Stimulated activated memory B cell treated with anti-CD40 and anti-IgM and Interleukin-4, amounts not matched to agents 10 μg/mL and 1 μg/mL and 100 μg/mL, for 72 hours (primary cell): ENCODE data around the gene ZNF334.

Experiments used
- ATAC-seq: fragments of 150-1000 bp; cut with Tn5 transposase; 2 replicates; pipeline ENCODE4 v1.10.0; 2021
- H3K27ac Mint-ChIP-seq: one replicate; pipeline ENCODE4 v1.8.0; 2022; ENCODE audit warnings: mild to moderate bottlenecking, mixed read lengths
- H3K27me3 Mint-ChIP-seq: one replicate; pipeline ENCODE4 v1.8.0; 2022; ENCODE audit warnings: mixed read lengths
- H3K36me3 Mint-ChIP-seq: one replicate; pipeline ENCODE4 v1.8.0; 2022; ENCODE audit warnings: mixed read lengths
- H3K4me1 Mint-ChIP-seq: one replicate; pipeline ENCODE4 v1.8.0; 2022; ENCODE audit warnings: mixed read lengths
- H3K4me3 Mint-ChIP-seq: one replicate; pipeline ENCODE4 v1.8.0; 2022; ENCODE audit warnings: mild to moderate bottlenecking, moderate library complexity, mixed read lengths
- H3K9me3 Mint-ChIP-seq: one replicate; pipeline ENCODE4 v1.8.0; 2022; ENCODE audit warnings: mixed read lengths

ZNF334 gene

DNA sequence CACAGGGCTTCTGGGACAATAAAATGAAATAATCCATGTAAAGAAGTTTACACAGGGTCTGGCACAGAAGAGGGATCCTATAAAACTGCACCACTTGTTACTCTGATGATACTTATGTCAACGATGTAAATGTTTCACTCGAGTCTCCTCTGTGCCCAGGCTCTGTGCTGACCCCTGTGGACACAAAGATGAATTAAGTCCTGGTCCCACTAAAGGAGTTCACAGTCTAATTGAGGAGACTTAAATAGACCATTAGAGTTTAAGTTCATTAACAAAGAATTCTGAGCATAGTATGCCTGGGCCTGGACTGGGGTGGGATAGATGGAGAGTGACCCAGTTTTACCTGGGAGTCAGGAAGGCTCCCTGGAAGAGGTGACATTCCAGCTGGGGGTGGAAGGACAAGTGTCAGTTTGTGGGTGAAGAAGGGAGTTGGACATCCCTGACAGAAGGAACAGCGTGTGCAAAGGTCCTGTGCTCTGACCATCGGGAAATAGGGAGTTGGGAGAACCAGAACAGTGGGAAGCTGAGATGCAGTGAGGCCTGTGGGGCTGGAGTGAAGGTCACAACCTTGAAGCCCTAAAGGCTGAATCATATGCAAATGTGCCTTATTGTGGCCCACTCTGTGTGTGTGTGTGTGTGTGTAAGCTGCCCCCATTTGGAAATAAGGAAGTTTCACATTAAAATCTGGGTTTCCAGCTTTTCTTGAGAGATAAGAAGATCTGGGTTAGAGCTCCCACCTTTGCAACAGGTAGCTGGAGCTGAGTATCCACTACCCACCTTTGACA is 36.0 kb upstream of the ZNF334 start:
- Mint-ChIP-seq H3K9me3 (no peaks in the 10 kb centered on the region), H3K4me1 (peaks cover 37% of the 10 kb centered on the region), H3K27ac (no peak overlapping the region), H3K27me3 (no peaks in the 10 kb centered on the region), H3K4me3 (no peak overlapping the region), H3K36me3 (no peaks in the 10 kb centered on the region)
- ATAC-seq, result no peak

DNA sequence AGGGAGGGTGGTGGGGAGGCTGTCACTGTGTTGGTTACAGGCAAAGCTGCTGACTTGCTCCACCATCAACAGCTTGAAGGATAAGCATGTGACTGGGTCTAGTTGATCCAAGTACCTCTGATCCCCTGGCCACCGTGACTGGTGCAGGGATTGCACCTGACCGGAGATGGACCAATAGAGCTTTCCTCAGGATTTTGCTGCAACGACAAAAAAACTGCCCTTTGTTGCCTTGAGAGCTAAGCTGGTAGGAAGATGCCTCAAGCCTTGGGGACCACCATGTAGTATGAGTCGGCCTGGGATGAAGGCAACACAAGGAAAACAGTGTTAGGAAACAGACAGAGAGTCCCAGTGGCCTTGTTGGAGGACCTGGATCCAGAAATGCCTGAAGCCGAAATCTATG is 35.3 kb upstream of the ZNF334 start:
- Mint-ChIP-seq H3K27ac (no peak overlapping the region), H3K4me1 (peaks cover 37% of the 10 kb centered on the region), H3K4me3 (no peak overlapping the region), H3K36me3 (no peaks in the 10 kb centered on the region), H3K27me3 (no peaks in the 10 kb centered on the region), H3K9me3 (no peaks in the 10 kb centered on the region)
- no peak for ATAC-seq

DNA sequence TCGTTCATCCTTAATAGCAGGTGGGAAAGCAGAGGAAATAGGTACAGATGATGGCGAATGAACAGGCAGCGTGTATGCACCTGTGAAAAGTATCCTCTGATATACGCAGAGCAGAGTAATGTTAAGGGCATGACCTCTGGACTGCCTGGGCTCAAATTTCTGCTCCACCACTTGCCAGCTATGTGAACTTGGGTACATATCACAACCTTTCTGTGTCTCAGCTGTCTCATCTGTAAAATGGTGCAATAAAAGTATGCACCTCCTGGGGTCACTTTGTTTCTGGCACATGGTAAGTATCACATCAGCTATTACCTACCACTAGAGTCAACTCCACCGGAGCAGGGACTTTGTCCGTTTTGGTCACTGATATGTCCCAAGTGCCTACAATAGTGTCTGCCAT is 34.6 kb upstream of the ZNF334 start:
- Mint-ChIP-seq H3K36me3 (no peaks in the 10 kb centered on the region), H3K9me3 (no peaks in the 10 kb centered on the region), H3K4me3 (no peak overlapping the region), H3K27me3 (peaks cover 6% of the 10 kb centered on the region), H3K27ac (no peak overlapping the region), H3K4me1 (peaks cover 32% of the 10 kb centered on the region)
- ATAC-seq, result no peak

DNA sequence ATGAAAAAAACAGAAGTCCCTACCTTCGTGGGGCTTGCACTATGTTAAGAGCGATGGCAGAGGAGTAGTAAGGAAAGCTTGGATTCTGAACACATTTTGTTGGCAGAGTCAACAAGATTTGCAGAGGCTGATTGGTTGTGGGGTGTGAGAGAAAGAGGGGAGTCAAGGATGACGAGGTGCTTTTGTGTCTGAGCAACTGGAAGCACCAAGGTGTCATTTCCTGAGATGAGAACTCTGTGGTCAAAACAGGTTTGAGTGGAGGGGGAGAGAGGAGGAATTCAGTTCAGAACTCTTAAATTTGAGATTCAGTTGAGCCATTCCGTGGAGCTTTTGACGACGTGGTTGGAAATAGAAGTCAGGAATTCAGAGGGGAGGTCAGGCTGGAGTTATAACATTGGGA is 33.6 kb upstream of the ZNF334 start:
- Mint-ChIP-seq H3K36me3 (no peaks in the 10 kb centered on the region), H3K4me3 (no peak overlapping the region), H3K4me1 (peaks cover 22% of the 10 kb centered on the region), H3K9me3 (no peaks in the 10 kb centered on the region), H3K27me3 (peaks cover 10% of the 10 kb centered on the region), H3K27ac (no peak overlapping the region)
- ATAC-seq, result no peak

DNA sequence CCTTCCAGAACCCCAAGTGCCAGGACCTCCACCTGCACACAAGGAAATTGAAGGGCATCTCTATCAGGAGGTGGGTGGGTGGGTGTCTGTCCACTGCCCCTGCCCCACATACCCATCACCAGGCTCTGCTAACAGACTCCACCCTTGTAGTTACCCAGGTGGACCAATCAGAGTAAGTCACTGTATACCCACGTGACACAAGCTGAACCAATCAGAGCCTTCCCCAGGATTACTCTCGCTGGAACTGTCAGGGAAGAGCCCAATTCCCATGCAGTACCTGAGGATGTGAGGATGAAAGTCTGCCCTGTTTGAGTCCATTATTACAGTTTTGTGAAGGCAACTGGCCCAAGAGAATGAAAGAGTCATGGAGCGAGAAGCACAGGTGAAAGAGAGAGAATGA is 32.9 kb upstream of the ZNF334 start:
- Mint-ChIP-seq H3K27me3 (peaks cover 10% of the 10 kb centered on the region), H3K9me3 (no peaks in the 10 kb centered on the region), H3K4me3 (no peak overlapping the region), H3K36me3 (no peaks in the 10 kb centered on the region), H3K4me1 (peaks cover 16% of the 10 kb centered on the region), H3K27ac (no peak overlapping the region)
- no peak for ATAC-seq

DNA sequence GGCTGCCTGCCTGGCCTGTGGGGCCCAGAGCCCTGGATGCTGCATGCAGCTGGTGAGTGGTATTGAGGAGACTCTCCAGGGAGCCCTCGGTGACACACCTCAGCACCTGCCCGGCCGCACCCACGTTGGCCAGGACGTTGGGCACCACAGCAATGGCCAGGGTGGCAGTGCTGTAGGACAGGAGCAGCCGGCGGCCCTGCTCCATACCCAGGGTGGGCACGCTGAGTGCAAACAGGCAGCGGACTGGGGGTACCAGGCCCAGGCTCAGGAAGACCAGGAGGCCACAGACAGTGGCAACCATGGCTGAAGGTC is 32.4 kb upstream of the ZNF334 start:
- no peaks in the 10 kb centered on the region for H3K9me3 Mint-ChIP-seq
- peaks cover 13% of the 10 kb centered on the region for H3K4me1 Mint-ChIP-seq
- H3K36me3 Mint-ChIP-seq, result no peaks in the 10 kb centered on the region
- H3K4me3 Mint-ChIP-seq, result no peak overlapping the region
- no peak overlapping the region for H3K27ac Mint-ChIP-seq
- no peak for ATAC-seq
- peaks cover 10% of the 10 kb centered on the region for H3K27me3 Mint-ChIP-seq

DNA sequence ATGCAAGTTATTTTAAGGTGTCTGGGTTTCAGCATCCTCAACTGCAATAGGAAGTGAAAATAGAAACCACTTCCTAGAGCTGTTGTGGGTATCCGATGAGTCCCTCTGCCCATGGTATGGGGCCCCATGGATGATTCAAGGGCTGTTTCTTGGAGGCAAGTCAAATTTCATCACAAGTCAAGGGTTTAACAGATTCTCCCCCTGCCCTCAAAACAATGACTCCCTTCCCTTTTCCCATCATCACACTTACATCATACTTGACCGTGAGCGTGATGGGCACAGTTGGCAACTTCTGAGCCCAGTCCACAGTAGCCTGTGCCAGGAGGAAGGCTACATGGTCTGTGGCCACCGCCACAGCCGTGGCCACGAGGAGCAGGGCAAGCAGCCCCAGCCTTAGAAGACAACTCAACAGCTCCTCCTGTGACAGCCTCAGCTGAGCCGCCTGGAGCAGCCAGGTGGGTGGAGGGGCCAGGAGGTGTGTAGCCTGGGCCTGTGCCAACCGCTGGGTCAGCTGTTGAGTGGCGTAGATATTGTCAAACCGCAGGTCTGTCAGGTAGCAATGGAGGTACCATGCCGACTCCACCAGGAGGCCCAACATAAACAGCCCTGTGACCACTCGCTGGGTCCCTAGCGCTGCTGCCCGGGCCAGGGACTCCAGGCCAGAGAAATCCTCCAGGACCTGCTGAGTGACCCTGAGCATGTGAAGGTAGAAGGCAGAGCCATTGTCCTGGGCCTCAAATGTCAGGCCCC is 31.9 kb upstream of the ZNF334 start:
- ATAC-seq, result peak; percentile 74
- peaks cover 10% of the 10 kb centered on the region for H3K27me3 Mint-ChIP-seq
- peaks cover 8% of the 10 kb centered on the region for H3K4me1 Mint-ChIP-seq
- no peaks in the 10 kb centered on the region for H3K9me3 Mint-ChIP-seq
- H3K36me3 Mint-ChIP-seq, result no peaks in the 10 kb centered on the region
- no peak overlapping the region for H3K27ac Mint-ChIP-seq
- H3K4me3 Mint-ChIP-seq, result no peak overlapping the region

DNA sequence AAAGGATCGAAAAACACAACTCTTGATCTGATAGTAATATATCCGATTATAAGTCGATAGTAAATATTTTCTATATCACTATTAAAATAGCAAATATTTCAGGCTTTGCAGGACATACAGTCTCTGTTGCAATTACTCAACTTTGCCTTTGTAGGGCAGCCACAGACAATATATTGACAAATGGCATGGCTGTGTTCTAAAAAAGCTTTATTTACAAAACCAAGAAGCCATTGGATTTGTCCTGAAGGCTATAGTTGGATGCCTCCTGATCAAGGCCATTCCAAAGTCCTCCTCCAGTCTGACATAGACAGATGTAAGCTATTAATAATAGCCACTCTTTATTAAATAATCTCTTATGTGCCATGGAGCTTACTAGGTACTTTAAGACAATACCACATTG is 31.2 kb upstream of the ZNF334 start:
- peaks cover 8% of the 10 kb centered on the region for H3K4me1 Mint-ChIP-seq
- no peaks in the 10 kb centered on the region for H3K9me3 Mint-ChIP-seq
- no peak for ATAC-seq
- no peak overlapping the region for H3K27ac Mint-ChIP-seq
- H3K4me3 Mint-ChIP-seq, result no peak overlapping the region
- peaks cover 10% of the 10 kb centered on the region for H3K27me3 Mint-ChIP-seq
- H3K36me3 Mint-ChIP-seq, result no peaks in the 10 kb centered on the region

DNA sequence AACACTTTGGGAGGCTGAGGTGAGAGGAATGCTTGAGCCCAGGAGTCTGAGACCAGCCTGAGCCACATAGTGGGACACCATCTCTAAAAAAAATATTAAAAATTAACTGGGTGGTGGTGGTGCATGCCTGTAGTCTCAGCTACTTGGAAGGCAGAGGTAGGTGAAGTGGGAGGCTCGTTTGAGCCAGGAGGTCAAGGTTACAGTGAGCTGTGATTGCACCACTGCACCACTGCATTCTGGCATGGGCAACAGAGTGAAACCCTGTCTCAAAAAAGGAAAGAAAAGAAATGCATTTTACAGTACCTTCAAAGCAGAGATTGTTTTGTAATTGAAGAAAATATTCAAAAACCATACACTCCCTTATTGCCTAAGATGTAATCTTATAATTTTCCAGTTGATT is 30.6 kb upstream of the ZNF334 start:
- no peak overlapping the region for H3K27ac Mint-ChIP-seq
- H3K9me3 Mint-ChIP-seq, result no peaks in the 10 kb centered on the region
- peaks cover 15% of the 10 kb centered on the region for H3K27me3 Mint-ChIP-seq
- H3K4me1 Mint-ChIP-seq, result peaks cover 8% of the 10 kb centered on the region
- H3K36me3 Mint-ChIP-seq, result no peaks in the 10 kb centered on the region
- H3K4me3 Mint-ChIP-seq, result no peak overlapping the region
- no peak for ATAC-seq

DNA sequence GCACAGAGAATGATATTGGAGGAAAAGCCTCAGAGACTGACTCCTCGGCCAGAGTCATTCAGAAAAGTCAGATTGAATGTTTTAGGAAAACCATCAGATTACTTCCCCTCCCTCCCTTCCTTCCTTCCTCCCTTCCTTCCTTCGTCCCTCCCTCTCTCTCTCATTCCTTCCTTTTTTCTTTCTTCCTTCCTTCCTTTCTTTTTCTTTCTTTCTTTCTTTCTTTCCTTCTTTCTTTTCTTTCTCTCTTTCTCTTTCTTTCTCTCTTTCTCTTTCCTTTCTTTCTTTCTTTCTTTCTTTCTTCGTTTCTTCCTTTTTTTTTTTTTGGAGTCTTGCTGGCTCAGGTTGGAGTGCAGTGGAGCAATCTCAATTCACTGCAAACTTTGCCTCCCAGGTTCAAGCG is 29.7 kb upstream of the ZNF334 start:
- H3K36me3 Mint-ChIP-seq, result no peaks in the 10 kb centered on the region
- no peak for ATAC-seq
- no peak overlapping the region for H3K4me3 Mint-ChIP-seq
- no peak overlapping the region for H3K27ac Mint-ChIP-seq
- H3K4me1 Mint-ChIP-seq, result peaks cover 8% of the 10 kb centered on the region
- H3K27me3 Mint-ChIP-seq, result peaks cover 24% of the 10 kb centered on the region
- H3K9me3 Mint-ChIP-seq, result no peaks in the 10 kb centered on the region

DNA sequence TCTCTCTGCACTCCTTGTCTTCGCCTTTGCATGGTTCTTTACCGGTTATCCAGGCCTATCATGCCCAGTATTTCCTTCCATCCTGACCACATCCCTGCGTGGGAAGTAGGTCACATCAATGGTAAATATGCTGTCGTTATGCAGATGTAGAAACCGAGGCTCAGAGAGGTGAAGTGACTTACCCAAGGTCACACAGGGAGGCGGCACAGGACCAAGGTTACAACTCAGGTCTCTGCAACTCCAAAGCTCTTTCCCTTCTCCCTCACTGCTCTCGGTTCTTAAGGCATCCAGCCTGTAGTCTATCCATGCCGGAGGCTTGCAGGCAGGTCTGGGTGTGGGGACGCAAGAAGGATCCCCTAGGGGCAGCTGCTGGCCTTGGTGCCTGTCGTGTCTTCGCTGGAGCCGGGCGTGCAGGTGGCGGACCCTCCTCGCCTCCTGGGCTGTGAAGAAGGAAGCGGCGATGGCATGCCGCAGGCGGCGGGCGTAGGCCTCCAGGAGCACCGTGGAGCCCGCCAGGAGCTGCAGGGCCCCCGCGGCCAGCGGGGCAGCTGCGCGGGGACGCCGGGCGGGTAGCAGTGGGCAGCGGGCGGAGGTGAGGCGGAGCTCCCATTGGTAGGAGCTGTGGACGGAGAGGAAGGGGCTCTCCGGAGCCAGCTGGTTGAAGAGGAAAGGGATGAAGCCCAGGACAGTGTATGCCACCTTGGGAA is 28.0 kb upstream of the ZNF334 start:
- H3K36me3 Mint-ChIP-seq, result no peaks in the 10 kb centered on the region
- peaks cover 8% of the 10 kb centered on the region for H3K4me1 Mint-ChIP-seq
- H3K9me3 Mint-ChIP-seq, result no peaks in the 10 kb centered on the region
- no peak overlapping the region for H3K4me3 Mint-ChIP-seq
- ATAC-seq, result no peak
- peaks cover 40% of the 10 kb centered on the region for H3K27me3 Mint-ChIP-seq
- no peak overlapping the region for H3K27ac Mint-ChIP-seq

DNA sequence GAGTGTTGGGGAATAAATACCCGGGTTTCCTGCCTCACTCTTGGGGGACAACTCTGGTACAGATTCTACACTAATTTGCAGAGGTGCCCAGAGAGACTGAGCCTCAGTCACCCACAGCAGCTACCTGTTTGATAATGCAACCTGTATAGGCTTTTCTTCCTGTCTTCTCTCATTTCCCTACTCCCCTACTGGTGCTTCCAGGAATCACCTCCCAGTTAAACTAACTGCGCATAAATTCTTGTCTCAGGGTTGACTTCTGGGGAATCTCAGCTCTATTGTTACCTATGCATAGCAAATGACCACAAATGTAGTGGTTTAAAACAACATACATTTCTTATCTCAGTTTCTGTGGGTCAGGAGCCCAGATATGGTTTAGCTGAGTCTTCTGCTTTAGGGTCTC is 25.8 kb upstream of the ZNF334 start:
- Mint-ChIP-seq H3K9me3 (no peaks in the 10 kb centered on the region), H3K27ac (no peak overlapping the region), H3K27me3 (peaks cover 42% of the 10 kb centered on the region), H3K4me3 (no peak overlapping the region), H3K4me1 (no peaks in the 10 kb centered on the region), H3K36me3 (no peaks in the 10 kb centered on the region)
- no peak for ATAC-seq

DNA sequence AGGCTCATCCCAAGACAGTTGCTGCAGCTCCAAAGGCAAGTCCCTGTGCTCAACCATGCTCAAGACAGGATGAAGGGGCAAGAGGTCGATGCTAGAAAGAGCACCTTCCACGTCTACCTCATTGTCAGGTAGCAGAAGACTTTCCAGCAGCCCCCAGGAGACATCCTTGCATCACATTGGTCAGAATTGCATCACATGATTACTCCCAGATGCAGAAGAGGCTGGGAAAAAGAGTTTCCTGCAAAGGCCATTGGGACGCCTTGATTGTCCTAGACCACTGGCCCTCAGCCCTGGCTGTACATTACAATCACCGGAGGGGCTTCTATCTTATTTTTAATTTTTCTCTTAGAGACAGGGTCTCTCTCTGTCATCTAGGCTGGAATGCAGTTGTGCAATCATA is 17.3 kb upstream of the ZNF334 start:
- no peaks in the 10 kb centered on the region for H3K9me3 Mint-ChIP-seq
- ATAC-seq, result no peak
- H3K27me3 Mint-ChIP-seq, result peaks cover 30% of the 10 kb centered on the region
- no peaks in the 10 kb centered on the region for H3K4me1 Mint-ChIP-seq
- no peaks in the 10 kb centered on the region for H3K36me3 Mint-ChIP-seq
- no peak overlapping the region for H3K27ac Mint-ChIP-seq
- H3K4me3 Mint-ChIP-seq, result no peak overlapping the region

DNA sequence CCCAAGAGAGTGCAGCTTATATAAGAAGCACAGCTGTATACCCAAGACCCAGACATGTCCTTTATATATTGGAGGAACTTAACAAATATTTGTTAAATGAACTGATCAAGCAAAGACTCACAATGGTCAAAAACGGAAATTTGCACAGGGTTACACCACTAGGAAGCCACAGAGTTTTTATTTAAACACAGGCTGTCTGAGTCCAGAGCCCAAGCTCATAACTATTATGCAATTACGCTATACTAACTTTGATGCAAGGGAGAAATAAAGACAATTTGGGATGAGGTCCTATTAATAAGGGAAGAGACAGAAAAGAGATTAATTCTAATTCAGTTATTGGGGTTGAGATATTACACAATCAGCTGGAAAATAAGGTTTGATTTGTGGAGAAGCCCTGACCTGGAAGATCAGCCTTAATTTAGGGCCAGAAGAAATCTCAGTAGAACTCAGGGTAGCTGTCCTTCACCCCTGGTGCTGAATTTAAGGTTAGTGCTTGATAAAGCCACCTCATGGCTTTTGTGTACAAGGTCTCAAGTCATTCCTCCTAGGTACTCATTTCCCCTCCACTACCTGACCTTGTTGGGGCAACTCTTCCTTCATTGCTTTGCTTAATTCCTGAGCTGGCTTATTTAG is 10.5 kb upstream of the ZNF334 start:
- no peak for ATAC-seq
- no peak overlapping the region for H3K4me3 Mint-ChIP-seq
- H3K4me1 Mint-ChIP-seq, result no peaks in the 10 kb centered on the region
- H3K27ac Mint-ChIP-seq, result no peak overlapping the region
- H3K27me3 Mint-ChIP-seq, result peaks cover 40% of the 10 kb centered on the region
- H3K36me3 Mint-ChIP-seq, result no peaks in the 10 kb centered on the region
- no peaks in the 10 kb centered on the region for H3K9me3 Mint-ChIP-seq

DNA sequence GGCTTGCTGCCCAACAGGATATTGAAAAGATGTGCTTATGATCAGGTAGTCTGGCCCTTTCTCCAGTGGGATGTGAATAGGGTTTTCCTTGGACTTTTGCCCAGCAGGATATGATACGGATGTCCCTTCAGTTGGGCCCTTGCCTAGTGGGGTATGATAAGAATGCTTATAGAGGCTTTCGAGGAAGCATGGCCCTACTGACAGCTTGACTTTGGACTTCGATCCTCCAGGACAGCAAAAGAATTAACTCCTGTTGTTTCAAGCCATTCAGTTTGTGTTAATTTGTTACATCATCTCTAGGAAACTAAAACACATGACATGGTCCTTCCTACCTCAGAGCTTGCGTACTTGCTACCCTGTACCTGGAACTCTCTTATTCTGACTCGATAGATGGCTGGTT is 9.7 kb upstream of the ZNF334 start:
- H3K36me3 Mint-ChIP-seq, result no peaks in the 10 kb centered on the region
- no peak overlapping the region for H3K27ac Mint-ChIP-seq
- no peaks in the 10 kb centered on the region for H3K4me1 Mint-ChIP-seq
- no peak overlapping the region for H3K4me3 Mint-ChIP-seq
- H3K27me3 Mint-ChIP-seq, result peaks cover 40% of the 10 kb centered on the region
- H3K9me3 Mint-ChIP-seq, result no peaks in the 10 kb centered on the region
- no peak for ATAC-seq
